Activated T-helper 2 cell treated with anti-CD3 and anti-CD28 coated beads, Interferon-gamma antibody, Interleukin-2, Interleukin-4, amounts not matched to agents 10 μg/mL and 5 μg/mL and 100 μg/mL, durations not matched to agents 14 hours and 24 hours and 36 hours (primary cell): ENCODE measurements around the gene LRIG1. TPM values are rescaled to one million over a fixed set of nuclear protein-coding genes. Genes with fewer than 3 reads are reported as not detected.

Source experiments
- DNase-seq: peaks from one replicate; pipeline ENCODE4 v3.0.0; 2021; ENCODE audit warnings: low spot score
- H3K27ac Mint-ChIP-seq: one replicate; pipeline ENCODE4 v1.8.0; 2021; ENCODE audit warnings: mixed read lengths
- H3K27me3 Mint-ChIP-seq: one replicate; pipeline ENCODE4 v1.8.0; 2021; ENCODE audit warnings: low read depth, mixed read lengths
- H3K36me3 Mint-ChIP-seq: one replicate; pipeline ENCODE4 v1.8.0; 2021; ENCODE audit warnings: low read depth, mixed read lengths
- H3K4me1 Mint-ChIP-seq: one replicate; pipeline ENCODE4 v1.8.0; 2021; ENCODE audit warnings: low read depth, mixed read lengths
- H3K4me3 Mint-ChIP-seq: one replicate; pipeline ENCODE4 v1.8.0; 2021; ENCODE audit warnings: low read depth, mild to moderate bottlenecking, moderate library complexity, mixed read lengths
- H3K9me3 Mint-ChIP-seq: one replicate; pipeline ENCODE4 v1.8.0; 2021; ENCODE audit warnings: mixed read lengths
- intact Hi-C: fragments of 100-400 bp; cut with micrococcal nuclease; formaldehyde crosslinking; loops from one replicate; pipeline ENCODE4 v1.15.1; 2023
- total RNA-seq: library from RNA; stranded (reverse); gene quantifications from 2 replicates; pipeline ENCODE4 v1.2.3, GENCODE V29; 2022

LRIG1 gene
- total RNA-seq, 1 donor from 2014 or later = 42.5 TPM

DNA sequence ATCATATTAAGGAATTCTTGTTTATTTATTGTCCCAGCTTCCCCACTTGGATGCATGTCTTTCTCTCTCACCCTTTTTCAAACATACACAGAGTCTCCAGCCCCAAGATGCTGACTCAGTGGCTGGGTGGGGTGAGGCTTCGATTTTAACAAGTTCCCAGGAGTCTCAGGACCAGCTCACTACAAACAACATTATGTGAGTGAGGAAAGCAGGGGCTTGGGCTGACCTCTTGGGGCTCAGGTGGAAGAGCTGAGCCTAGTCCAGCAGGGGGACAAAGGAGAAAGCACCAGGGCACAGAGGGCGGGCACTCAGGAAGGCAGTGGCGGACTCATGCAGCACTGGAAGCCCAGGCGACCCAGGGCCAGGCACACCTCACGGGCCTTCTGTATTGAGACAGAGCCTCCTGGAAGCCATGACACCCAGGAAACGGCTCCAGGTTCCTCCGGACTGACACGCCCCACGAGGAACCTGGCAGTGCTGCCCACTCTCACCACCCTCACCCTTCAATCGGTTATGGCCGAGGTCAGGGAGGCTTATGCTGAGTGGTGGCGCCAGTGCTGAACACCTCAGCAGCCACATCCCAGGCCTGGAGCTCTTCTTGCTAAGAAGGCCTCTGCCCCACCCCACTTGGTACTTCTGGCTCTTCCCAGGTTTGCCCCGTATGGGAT is 97.4 kb downstream of the LRIG1 start:
- Mint-ChIP-seq H3K4me1 (peaks cover 5% of the 10 kb centered on the region), H3K9me3 (no peaks in the 10 kb centered on the region), H3K4me3 (no peak overlapping the region), H3K27me3 (no peaks in the 10 kb centered on the region), H3K36me3 (peaks cover 59% of the 10 kb centered on the region), H3K27ac (no peak overlapping the region)
- intact Hi-C loops = no loop called here
- DNase-seq = no peak

DNA sequence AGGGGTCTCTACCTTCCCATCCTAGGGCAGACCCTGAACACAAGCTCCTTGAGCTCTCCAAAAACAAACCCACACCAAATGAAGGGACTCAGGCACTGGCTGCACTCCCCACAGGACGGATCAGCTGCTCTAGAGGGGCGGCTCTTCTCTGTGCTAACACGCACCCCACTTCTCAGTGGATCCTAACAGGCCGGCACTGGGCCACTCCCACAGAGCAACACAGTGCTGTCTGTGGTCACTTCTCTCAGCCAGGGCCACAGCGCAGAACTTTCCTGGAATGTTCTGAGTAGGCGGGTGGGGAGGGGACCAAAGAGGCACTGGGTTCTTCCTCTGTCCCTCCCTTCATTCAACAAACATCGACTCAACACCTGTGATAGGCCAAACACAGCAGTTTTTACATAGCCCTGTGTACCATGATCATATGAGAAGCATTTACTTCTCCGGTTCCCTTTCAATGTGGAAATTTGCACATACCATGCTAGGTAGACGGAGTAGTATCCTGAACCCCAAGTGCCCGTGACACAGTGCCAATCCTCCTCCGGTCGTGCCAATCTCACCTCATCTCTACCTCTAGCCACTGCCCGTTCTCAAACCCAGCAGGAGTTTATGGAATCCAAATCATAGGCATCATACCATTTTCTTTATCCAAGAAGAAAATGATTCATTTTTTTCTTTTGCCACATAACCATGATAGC is 98.1 kb downstream of the LRIG1 start:
- Mint-ChIP-seq H3K27me3 (no peaks in the 10 kb centered on the region), H3K36me3 (peaks cover 62% of the 10 kb centered on the region), H3K9me3 (no peaks in the 10 kb centered on the region), H3K4me3 (no peak overlapping the region), H3K27ac (no peak overlapping the region), H3K4me1 (peaks cover 1% of the 10 kb centered on the region)
- intact Hi-C loops = no loop called here
- DNase-seq = no peak

DNA sequence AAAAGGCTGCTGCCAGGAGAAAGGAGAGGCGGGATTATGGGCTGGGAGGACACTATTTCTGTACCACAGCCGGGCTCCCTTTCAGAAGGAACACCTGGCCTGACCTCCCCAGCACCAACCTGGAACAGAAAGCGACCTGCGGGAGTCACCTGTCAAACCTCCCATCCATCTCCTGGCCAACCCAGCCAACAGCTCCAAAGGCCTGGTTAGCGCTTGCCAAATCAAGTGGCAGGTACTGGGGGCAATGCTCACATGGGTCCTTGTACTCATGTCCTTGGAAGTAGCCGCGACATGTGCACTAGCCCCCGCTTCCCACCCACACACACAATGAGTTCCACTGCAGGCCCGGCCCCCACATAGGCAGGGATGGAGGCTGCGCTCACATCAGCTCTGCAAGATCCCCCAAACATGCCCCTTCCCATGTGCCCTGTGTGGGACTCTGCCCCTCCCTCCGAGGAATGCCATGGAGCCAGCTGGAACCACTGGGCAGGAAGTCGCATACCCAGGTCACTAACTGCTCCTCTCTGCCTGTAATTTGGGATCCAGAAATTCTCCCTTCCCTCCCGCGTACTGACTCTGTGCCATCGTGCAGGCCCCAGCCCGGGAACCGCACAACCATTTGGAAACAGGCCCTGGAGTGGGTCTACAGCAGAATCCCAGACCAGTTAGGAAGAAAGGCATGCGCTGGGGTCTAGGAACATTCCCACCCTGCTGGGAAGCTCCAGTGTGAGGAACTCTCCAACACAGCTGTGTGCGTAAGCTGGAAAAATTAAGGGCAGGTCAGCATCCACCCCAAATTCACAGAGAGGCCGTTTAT is 98.9 kb downstream of the LRIG1 start:
- DNase-seq = no peak
- Mint-ChIP-seq H3K9me3 (no peaks in the 10 kb centered on the region), H3K4me3 (no peak overlapping the region), H3K36me3 (peaks cover 66% of the 10 kb centered on the region), H3K27me3 (no peaks in the 10 kb centered on the region), H3K4me1 (no peaks in the 10 kb centered on the region), H3K27ac (no peak overlapping the region)
- intact Hi-C loops = no loop called here

DNA sequence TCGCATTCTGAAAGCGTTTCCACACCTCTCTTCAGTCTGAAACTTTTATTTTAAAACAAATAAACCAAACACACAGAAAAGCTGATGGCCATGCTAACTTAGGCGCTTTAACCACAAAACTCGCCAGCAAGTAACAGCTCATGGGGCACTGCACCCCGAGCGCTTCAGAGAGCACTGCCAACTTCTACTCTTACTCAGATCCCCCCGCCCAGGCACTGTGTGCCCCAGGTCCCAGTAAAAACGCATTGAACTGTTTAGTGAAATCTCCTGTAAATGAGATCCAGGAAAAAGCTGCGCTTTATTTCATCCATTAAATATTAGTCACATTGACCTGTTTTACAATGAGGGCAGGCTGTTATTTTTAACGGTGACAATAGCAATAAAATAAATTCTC is 99.7 kb downstream of the LRIG1 start:
- H3K9me3 Mint-ChIP-seq = no peaks in the 10 kb centered on the region
- intact Hi-C loops = no loop called here
- peaks cover 68% of the 10 kb centered on the region for H3K36me3 Mint-ChIP-seq
- H3K4me1 Mint-ChIP-seq = no peaks in the 10 kb centered on the region
- no peak overlapping the region for H3K4me3 Mint-ChIP-seq
- H3K27me3 Mint-ChIP-seq = no peaks in the 10 kb centered on the region
- DNase-seq = no peak
- H3K27ac Mint-ChIP-seq = no peak overlapping the region

DNA sequence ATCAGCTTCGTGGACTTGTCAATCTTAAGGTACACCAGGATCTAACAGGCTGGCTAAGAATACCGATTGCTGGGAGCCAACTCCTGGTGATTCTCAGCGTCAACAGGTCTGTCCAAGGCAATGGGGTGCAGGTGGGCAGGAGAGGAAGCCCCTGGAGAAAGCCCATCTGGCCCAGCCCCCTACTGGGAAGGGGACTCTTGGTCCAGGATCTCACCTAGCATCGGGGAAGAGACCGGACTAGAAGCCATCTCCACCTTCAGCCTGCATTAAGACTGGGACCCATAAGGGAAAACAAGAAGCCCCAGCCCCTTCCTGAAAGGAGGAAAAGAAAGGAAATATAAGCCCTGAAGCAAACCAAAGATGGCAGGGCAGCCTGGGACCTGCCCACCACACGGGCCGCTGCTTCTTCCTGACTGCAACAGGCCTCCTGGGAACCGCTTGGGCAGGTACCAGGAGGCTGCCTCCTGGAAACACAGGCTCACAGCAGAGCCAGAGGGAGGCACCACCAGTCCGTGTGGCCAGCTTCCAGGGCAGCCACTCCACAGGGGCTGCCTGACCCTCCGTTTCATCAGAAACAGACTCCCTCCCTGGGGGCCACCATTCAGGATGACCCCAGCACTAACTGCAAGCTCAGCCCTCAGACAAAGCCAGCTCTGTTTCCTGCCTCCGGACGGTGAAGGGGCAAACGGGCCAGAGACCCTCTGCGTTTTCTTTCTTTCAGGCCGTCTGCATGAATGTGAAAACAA is 100.2 kb downstream of the LRIG1 start:
- DNase-seq = no peak
- Mint-ChIP-seq H3K36me3 (peaks cover 71% of the 10 kb centered on the region), H3K27ac (no peak overlapping the region), H3K4me1 (no peaks in the 10 kb centered on the region), H3K27me3 (no peaks in the 10 kb centered on the region), H3K4me3 (no peak overlapping the region), H3K9me3 (no peaks in the 10 kb centered on the region)
- intact Hi-C loops = no loop called here

DNA sequence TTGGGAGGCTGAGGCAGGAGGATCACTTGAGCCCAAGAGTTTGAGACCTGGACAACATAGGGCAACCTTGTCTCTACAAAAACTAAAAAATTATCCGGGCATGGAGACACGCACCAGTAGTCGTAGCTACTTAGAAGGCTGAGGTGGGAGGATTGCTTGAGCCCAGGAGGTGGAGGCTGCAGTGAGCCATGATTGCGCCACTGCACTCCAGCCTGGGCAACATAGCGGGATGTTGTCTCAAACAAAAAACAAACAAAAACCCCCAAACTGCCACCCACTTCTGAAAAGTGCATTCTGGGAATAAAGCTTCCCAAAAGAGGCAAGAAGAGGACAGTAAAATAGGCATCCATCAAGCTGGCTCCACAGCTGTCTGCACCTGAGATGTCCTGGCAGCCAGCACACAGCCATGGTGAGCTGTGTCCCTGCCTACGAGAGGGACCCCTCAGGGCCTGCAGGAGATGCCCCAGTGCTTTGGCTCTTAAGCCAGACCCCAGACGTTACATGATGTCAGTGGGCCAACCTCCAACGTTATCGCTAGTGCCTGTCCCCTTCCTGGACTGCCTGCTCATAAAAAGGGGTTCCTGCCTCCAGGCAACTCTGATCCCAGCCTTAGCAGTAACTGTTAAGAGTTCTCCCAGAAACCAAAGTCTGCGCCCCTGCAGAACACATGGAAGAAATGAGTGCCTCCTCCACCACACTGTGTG is 101.1 kb downstream of the LRIG1 start:
- H3K9me3 Mint-ChIP-seq = no peaks in the 10 kb centered on the region

DNA sequence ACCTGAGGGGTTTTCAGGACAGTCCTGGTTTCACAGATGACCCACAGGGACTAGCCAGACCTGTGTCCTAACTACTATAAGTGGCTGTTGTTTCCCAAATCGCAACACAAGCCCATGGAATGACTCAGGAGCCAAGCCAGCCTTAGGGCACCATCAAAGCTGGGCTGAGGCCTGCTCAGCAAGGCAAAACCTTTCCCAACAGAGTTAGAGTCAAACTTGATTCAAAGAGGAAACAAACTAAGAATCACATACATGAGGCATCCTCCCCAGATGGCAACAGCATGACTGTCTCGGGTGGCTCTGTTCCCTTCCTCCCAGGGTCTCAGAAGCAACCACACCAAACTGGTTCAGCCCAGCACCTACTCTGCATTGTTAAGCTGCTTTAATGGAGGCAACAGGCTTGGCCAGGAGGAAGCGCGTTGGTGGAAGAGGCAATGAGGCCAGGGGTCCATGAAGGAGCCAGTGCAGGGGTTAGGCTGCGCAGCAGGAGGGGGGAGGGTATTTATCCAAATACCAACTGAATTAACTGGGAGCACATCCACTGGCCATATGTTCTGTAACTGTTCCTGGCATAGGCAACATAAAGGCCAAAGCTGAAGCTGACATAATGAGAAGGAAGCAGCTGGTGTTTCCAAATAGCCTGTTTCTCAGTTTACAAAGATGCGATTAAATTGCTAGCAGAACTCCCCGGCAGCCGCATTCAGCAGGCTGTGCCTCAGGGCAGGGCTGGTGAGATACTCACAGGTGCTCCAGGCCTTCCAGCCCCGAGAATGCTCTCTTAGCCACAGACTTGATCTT is 102.4 kb downstream of the LRIG1 start:
- Mint-ChIP-seq H3K27ac (no peak overlapping the region), H3K27me3 (no peaks in the 10 kb centered on the region), H3K9me3 (no peaks in the 10 kb centered on the region), H3K4me3 (no peak overlapping the region), H3K4me1 (peaks cover 14% of the 10 kb centered on the region), H3K36me3 (peaks cover 74% of the 10 kb centered on the region)
- no peak for DNase-seq
- intact Hi-C loops = no loop called here

More for the DNA sequence above, 101.1 kb downstream of the LRIG1 start:
- no peak overlapping the region for H3K4me3 Mint-ChIP-seq
- H3K27ac Mint-ChIP-seq = no peak overlapping the region
- peaks cover 3% of the 10 kb centered on the region for H3K4me1 Mint-ChIP-seq
- H3K27me3 Mint-ChIP-seq = no peaks in the 10 kb centered on the region
- DNase-seq = no peak
- intact Hi-C loops = no loop called here
- peaks cover 69% of the 10 kb centered on the region for H3K36me3 Mint-ChIP-seq

DNA sequence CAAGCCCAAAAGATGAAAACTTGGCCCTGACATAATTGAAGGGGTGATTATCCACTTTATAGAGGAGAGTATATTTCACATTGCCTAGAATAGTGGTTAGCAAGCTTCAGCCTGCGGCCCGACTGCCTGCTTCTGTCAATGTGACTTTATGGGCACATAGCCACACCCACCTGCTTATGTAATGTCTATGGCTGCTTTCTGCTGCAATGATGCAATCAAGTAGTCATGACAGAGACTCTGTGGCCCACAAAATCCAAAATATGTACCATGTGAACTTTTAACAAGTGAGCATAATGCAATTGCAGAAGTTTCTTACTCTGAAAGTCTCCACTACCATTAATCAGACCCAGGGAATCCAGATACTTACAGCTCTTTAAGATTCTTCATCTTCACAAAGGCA is 103.1 kb downstream of the LRIG1 start:
- no peak overlapping the region for H3K4me3 Mint-ChIP-seq
- no peak for DNase-seq
- intact Hi-C loops = no loop called here

DNA sequence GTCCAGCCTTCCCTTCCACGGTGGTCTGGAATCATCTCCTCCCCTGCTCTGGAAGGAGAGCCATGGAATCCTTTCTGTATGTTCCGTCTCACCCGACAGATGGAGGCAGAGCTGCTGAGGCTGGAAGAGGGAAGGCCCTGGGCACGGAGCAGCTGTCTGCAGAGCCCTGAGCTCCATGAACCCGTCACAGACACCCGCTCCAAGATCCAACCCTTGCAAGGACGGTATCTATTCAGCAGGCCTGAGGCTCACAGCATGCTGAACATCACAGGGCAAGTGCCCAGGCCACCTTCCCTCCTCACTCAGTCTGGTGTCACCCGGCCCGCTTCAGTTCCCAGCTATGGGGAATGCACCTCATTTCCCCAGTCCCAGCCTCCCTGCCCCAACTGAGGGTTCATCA is 103.9 kb downstream of the LRIG1 start:
- Mint-ChIP-seq H3K27ac (peak overlapping the region; percentile 17), H3K27me3 (no peaks in the 10 kb centered on the region), H3K9me3 (no peaks in the 10 kb centered on the region), H3K36me3 (peaks cover 74% of the 10 kb centered on the region), H3K4me3 (no peak overlapping the region), H3K4me1 (peaks cover 18% of the 10 kb centered on the region)
- intact Hi-C loops = no loop called here
- no peak for DNase-seq

More for the DNA sequence above, 103.1 kb downstream of the LRIG1 start:
- Mint-ChIP-seq H3K36me3 (peaks cover 74% of the 10 kb centered on the region), H3K27ac (no peak overlapping the region), H3K9me3 (no peaks in the 10 kb centered on the region), H3K27me3 (no peaks in the 10 kb centered on the region), H3K4me1 (peaks cover 18% of the 10 kb centered on the region)

DNA sequence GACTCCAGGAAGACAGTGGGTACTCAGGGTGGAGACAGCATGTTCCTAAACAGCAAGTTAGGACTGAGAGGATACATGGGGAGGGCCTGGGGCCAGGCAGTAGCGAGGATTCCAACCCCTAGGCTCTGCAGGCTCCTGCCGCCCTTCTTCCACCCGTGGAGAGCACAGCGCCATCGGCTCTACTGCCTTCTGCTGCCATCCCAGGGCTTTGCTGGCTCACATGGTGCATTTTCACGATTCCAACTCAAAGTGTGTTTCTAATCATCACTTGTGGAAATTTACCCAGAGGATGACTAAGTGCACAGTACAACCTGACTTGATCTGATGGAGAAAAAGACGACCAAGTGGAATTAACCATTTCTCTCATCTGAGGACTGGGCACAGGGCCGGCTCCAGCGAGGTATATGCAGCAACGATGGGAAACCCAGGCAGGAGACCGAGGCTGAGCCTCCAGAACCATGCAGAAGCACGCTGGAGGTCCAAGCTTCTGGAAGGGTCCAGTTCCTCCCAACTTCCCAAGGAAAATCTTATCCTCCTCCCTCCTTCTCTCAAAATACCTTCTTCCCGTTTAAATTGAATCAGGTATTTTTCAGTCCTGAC is 104.6 kb downstream of the LRIG1 start:
- H3K27ac Mint-ChIP-seq = no peak overlapping the region
- H3K27me3 Mint-ChIP-seq = no peaks in the 10 kb centered on the region
- peaks cover 76% of the 10 kb centered on the region for H3K36me3 Mint-ChIP-seq
- intact Hi-C loops = no loop called here
- H3K4me1 Mint-ChIP-seq = peaks cover 18% of the 10 kb centered on the region
- no peaks in the 10 kb centered on the region for H3K9me3 Mint-ChIP-seq
- DNase-seq = no peak
- H3K4me3 Mint-ChIP-seq = no peak overlapping the region

DNA sequence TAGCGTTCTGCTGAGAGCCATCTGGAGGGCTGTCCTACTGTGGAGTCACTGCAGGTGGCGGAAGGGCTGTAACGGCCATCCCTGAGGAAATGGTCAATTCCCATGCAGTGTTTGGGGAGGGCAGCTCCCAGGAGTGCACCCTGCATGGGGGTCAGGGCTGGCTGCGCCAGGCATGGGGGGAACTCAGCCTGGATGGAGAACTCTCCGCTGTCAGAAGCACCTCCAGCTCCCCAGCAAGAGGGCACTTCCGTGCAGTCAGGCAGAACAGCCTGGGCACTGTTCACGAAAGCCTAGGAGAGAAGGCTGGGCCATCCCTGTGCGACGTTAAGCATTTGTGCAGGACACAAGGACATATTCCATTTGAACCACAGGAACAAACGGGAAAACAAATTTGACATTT is 105.2 kb downstream of the LRIG1 start:
- no peaks in the 10 kb centered on the region for H3K27me3 Mint-ChIP-seq
- no peaks in the 10 kb centered on the region for H3K9me3 Mint-ChIP-seq
- H3K36me3 Mint-ChIP-seq = peaks cover 81% of the 10 kb centered on the region
- H3K27ac Mint-ChIP-seq = no peak overlapping the region
- H3K4me1 Mint-ChIP-seq = peaks cover 18% of the 10 kb centered on the region
- intact Hi-C loops = no loop called here
- no peak overlapping the region for H3K4me3 Mint-ChIP-seq
- no peak for DNase-seq
